IMR-90 (cell line): ENCODE data around the gene SLC4A3. TPM values are rescaled to one million over a fixed set of nuclear protein-coding genes. Genes with fewer than 3 reads are reported as not detected.

Experiments
- ATAC-seq: fragments of 200-7000 bp; cut with Tn5 transposase; 2 replicates; pipeline ENCODE4 v1.9.1; 2020; ENCODE audit warnings: low read depth, mild to moderate bottlenecking, moderate library complexity
- BruUV-seq: library from RNA; stranded (reverse); fragments of 400-500 nt; replicated peaks from 2 replicates; lab custom pipeline; 2021; lab: Mats Ljungman, UMichigan
- CTCF ChIA-PET: fragments of 300-600 bp; formaldehyde crosslinking; extraction: SDS; loops from one replicate; lab custom pipeline; 2021; ENCODE audit warnings: antibody characterized with exemption; lab: Yijun Ruan, JAX
- POLR2A ChIA-PET: fragments of 300-600 bp; sonication (Branson Sonifier 250); formaldehyde crosslinking; loops from one replicate; lab custom pipeline; 2022; ENCODE audit warnings: antibody characterized with exemption; ENCODE audit not compliant: unreplicated experiment; lab: Charles Lee
- DNase-seq: peaks from one replicate; pipeline ENCODE4 v3.0.0; 2013
- H2AFZ ChIP-seq: replicated peaks from 2 replicates; pipeline ENCODE3; 2013; ENCODE audit warnings: low read length, mild to moderate bottlenecking; ENCODE audit not compliant: poor library complexity
- H2AK5ac ChIP-seq: 2 replicates; pipeline ENCODE4 v1.6.1; 2013; ENCODE audit warnings: low read depth, low read length, inconsistent platforms
- H2AK9ac ChIP-seq: replicated peaks from 2 replicates; pipeline ENCODE3; 2013; ENCODE audit warnings: mild to moderate bottlenecking, low read depth, low read length, moderate library complexity; ENCODE audit not compliant: poor library complexity
- H2BK120ac ChIP-seq: 2 replicates; pipeline ENCODE4 v1.6.1; 2013; ENCODE audit warnings: low read depth, low read length, inconsistent platforms
- H2BK15ac ChIP-seq: 3 replicates; pipeline ENCODE4 v1.6.1; 2013; ENCODE audit warnings: low read depth, low read length, inconsistent platforms
- H2BK20ac ChIP-seq: 2 replicates; pipeline ENCODE4 v1.6.1; 2013; ENCODE audit warnings: low read depth, mild to moderate bottlenecking, inconsistent platforms, low read length, moderate library complexity
- H2BK5ac ChIP-seq: 2 replicates; pipeline ENCODE4 v1.6.1; 2013; ENCODE audit warnings: mild to moderate bottlenecking, low read depth, low read length, inconsistent platforms; ENCODE audit not compliant: poor library complexity, severe bottlenecking
- H3K14ac ChIP-seq: replicated peaks from 2 replicates; pipeline ENCODE4 v1.6.1; 2013; ENCODE audit warnings: low read depth, low read length, inconsistent platforms
- H3K18ac ChIP-seq: 2 replicates; pipeline ENCODE4 v1.6.1; 2013; ENCODE audit warnings: low read depth, low read length, control low read depth
- H3K23ac ChIP-seq: 2 replicates; pipeline ENCODE4 v1.6.1; 2013; ENCODE audit warnings: low read depth, low read length, inconsistent platforms
- H3K27ac ChIP-seq: 2 replicates; pipeline ENCODE4 v1.5.1; 2013; ENCODE audit warnings: mild to moderate bottlenecking, control low read depth, low read length; ENCODE audit not compliant: insufficient read depth
- H3K27me3 ChIP-seq: 2 replicates; pipeline ENCODE4 v1.6.1; 2013; ENCODE audit warnings: low read length; ENCODE audit not compliant: control insufficient read depth, insufficient read depth
- H3K36me3 ChIP-seq: 2 replicates; pipeline ENCODE4 v1.6.1; 2013; ENCODE audit warnings: low read length, mixed read lengths; ENCODE audit not compliant: control insufficient read depth, insufficient read depth
- H3K4ac ChIP-seq: 2 replicates; pipeline ENCODE4 v1.6.1; 2013; ENCODE audit warnings: low read depth, low read length, inconsistent platforms
- H3K4me1 ChIP-seq: 2 replicates; pipeline ENCODE4 v1.6.1; 2013; ENCODE audit warnings: low read length, mixed read lengths; ENCODE audit not compliant: control insufficient read depth, insufficient read depth
- H3K4me2 ChIP-seq: 2 replicates; pipeline ENCODE4 v1.6.1; 2013; ENCODE audit warnings: low read depth, mild to moderate bottlenecking, control low read depth, low read length, moderate library complexity
- H3K4me3 ChIP-seq: 2 replicates; pipeline ENCODE4 v1.5.1; 2013; ENCODE audit warnings: low read depth, mild to moderate bottlenecking, control low read depth, low read length, moderate library complexity; ENCODE audit not compliant: insufficient read depth
- H3K56ac ChIP-seq: 2 replicates; pipeline ENCODE4 v1.6.1; 2013; ENCODE audit warnings: low read length, inconsistent platforms; ENCODE audit not compliant: insufficient read depth; ENCODE audit errors: extremely low read depth
- H3K79me1 ChIP-seq, 2 experiments: 2 replicates each; pipeline ENCODE4 v1.6.1; 2013; ENCODE audit warnings: low read length in 2 of 2, inconsistent platforms in 1 of 2, low read depth in 1 of 2
- H3K9ac ChIP-seq: 2 replicates; pipeline ENCODE4 v1.6.1; 2013; ENCODE audit warnings: low read depth, low read length, control low read depth
- H3K9me1 ChIP-seq: 2 replicates; pipeline ENCODE4 v1.6.1; 2013; ENCODE audit warnings: low read length, inconsistent platforms; ENCODE audit not compliant: insufficient read depth
- H3K9me3 ChIP-seq: 2 replicates; pipeline ENCODE4 v1.6.1; 2013; ENCODE audit warnings: low read length; ENCODE audit not compliant: control insufficient read depth, insufficient read depth
- H4K20me1 ChIP-seq: 2 replicates; pipeline ENCODE4 v1.6.1; 2013; ENCODE audit warnings: low read length, inconsistent platforms; ENCODE audit not compliant: insufficient read depth
- H4K5ac ChIP-seq: 2 replicates; pipeline ENCODE4 v1.6.1; 2013; ENCODE audit warnings: mild to moderate bottlenecking, low read depth, low read length, control low read depth
- H4K8ac ChIP-seq, 2 experiments: 2 replicates each; pipeline ENCODE4 v1.6.1; 2013; ENCODE audit warnings: low read depth in 2 of 2, low read length in 2 of 2, control low read depth in 1 of 2, inconsistent platforms in 1 of 2
- H4K91ac ChIP-seq: 2 replicates; pipeline ENCODE4 v1.6.1; 2013; ENCODE audit warnings: low read depth, low read length, inconsistent platforms; ENCODE audit not compliant: insufficient read depth
- CHD1 ChIP-seq: IDR thresholded peaks from 2 replicates; pipeline ENCODE4 v1.6.1; 2012; ENCODE audit warnings: low read depth, low read length, improper control_type of control experiment
- CTCF ChIP-seq: conservative IDR thresholded peaks from 2 replicates; pipeline ENCODE4 v1.5.1; 2012; ENCODE audit warnings: mild to moderate bottlenecking, low read depth, low read length, improper control_type of control experiment
- MAFK ChIP-seq: IDR thresholded peaks from 2 replicates; pipeline ENCODE4 v1.6.1; 2012; ENCODE audit warnings: low read depth, low read length, improper control_type of control experiment
- WGBS, 2 experiments: methylation state at CpG; one replicate each; pipeline versions ENCODE4 v1.1.5 to v1.1.7; 2013; ENCODE audit warnings: missing lambda C conversion rate in 2 of 2; ENCODE audit not compliant: insufficient read length in 1 of 2; ENCODE audit errors: extremely low coverage in 2 of 2; 5-methylcytosine and 5-hydroxymethylcytosine counted together
- dilution Hi-C: fragments of 300-500 bp; cut with HindIII; formaldehyde crosslinking; loops from one replicate; pipeline ENCODE4 v1.14.3; 2018; ENCODE audit warnings: low sequenced_read_pairs; ENCODE audit not compliant: unreplicated experiment
- in situ Hi-C: fragments of 300-500 bp; cut with MboI; formaldehyde crosslinking; loops from 3 replicates; pipeline ENCODE4 v1.14.3; 2019; ENCODE audit warnings: low sequenced_read_pairs, inconsistent platforms, mixed read lengths
- intact Hi-C: fragments of 100-400 bp; cut with micrococcal nuclease; formaldehyde crosslinking; loops from 2 replicates; pipeline ENCODE4 v1.10.0; 2022
- polyA plus RNA-seq, 3 experiments: library from polyadenylated mRNA; depleted of rRNA; stranded (reverse); fragments of >200 nt; gene quantifications; 2 replicates each; pipeline ENCODE4 v1.2.3, GENCODE V29; 2012; ENCODE audit warnings: low replicate concordance in 1 of 3
- total RNA-seq: library from RNA; depleted of rRNA; stranded (reverse); fragments of >200 nt; gene quantifications from 2 replicates; pipeline ENCODE4 v1.2.3, GENCODE V29; 2012
- TF ChIP-seq, protein P1 (sequence below): fragments of 150-350 bp; IDR thresholded peaks from 2 replicates; pipeline ENCODE4 v1.6.1; 2017; ENCODE audit warnings: mild to moderate bottlenecking, antibody characterized with exemption, low read length, low read depth

The SLC4A3 gene
- total and polyA plus RNA-seq, 2 of the 4 experiments (the other 2 are of a cell fraction): 0.90 to 6.1 TPM

- TF ChIP-seq MAFK: peak; percentile 98
- TF ChIP-seq, protein P1, sequence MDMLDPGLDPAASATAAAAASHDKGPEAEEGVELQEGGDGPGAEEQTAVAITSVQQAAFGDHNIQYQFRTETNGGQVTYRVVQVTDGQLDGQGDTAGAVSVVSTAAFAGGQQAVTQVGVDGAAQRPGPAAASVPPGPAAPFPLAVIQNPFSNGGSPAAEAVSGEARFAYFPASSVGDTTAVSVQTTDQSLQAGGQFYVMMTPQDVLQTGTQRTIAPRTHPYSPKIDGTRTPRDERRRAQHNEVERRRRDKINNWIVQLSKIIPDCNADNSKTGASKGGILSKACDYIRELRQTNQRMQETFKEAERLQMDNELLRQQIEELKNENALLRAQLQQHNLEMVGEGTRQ: no peak
Observed at GRCh38 chr2:219645631-219646527, 18.4 kb downstream of the SLC4A3 start (continued).

DNA sequence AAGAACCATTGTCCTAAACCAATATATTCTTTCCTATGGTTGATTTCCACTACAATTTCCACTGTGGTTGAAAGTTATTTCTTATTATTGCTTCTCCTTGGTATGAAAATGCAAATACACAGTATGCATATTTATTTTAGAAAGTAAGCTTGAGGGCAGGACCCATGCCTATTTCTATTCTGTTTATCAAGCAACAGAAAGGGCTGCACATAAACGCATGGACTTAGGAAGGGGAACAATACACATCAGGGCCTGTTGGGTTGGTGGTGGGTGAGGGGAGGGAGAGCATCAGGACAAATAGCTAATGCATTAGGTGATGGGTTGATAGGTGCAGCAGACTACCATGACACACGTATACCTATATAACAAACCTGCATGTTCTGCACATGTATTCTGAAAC lies 20.7 kb downstream of the SLC4A3 start:
- in situ Hi-C loops: loop anchor here (5.0 kb wide), 1 partner anchor 39 kb away; no protein-coding TSS in a partner anchor
- H2AFZ ChIP-seq: no peak overlapping the region
- H3K14ac ChIP-seq: no peak overlapping the region
- H3K4me2 ChIP-seq: no peak overlapping the region
- no peak overlapping the region for H3K23ac ChIP-seq
- no peak overlapping the region for H4K8ac ChIP-seq
- no peak overlapping the region for H2AK9ac ChIP-seq
- H3K4ac ChIP-seq: no peak overlapping the region
- no peak overlapping the region for H3K4me3 ChIP-seq
- no peak overlapping the region for H2AK5ac ChIP-seq
- H4K5ac ChIP-seq: no peak overlapping the region
- no peaks in the 10 kb centered on the region for H4K20me1 ChIP-seq
- peaks cover 21% of the 10 kb centered on the region for H3K27me3 ChIP-seq
- dilution Hi-C loops: no loop called here
- DNase-seq (no peak), ATAC-seq (no peak)
- H3K9me3 ChIP-seq: peaks cover 3% of the 10 kb centered on the region
- POLR2A ChIA-PET: no interaction called here
- peaks cover 12% of the 10 kb centered on the region for H3K4me1 ChIP-seq
- H2BK120ac ChIP-seq: no peak overlapping the region
- CTCF ChIA-PET: no interaction called here
- intact Hi-C loops: no loop called here
- TF ChIP-seq CHD1 (no peak), CTCF (no peak)
- no peak overlapping the region for H2BK5ac ChIP-seq
- no peak overlapping the region for H2BK20ac ChIP-seq
- H3K56ac ChIP-seq: no peak overlapping the region
- H3K27ac ChIP-seq: no peak overlapping the region
- H3K9ac ChIP-seq: no peak overlapping the region
- H4K91ac ChIP-seq: no peak overlapping the region
- H3K36me3 ChIP-seq: no peaks in the 10 kb centered on the region
- no peaks in the 10 kb centered on the region for H3K79me1 ChIP-seq
- no TSS peak for BruUV-seq
- no peak overlapping the region for H3K18ac ChIP-seq
- H2BK15ac ChIP-seq: no peak overlapping the region
- WGBS, 2 experiments: no CpG with 5 or more reads among the region's 2 CpGs
- H3K9me1 ChIP-seq: peaks cover 11% of the 10 kb centered on the region
